NCI-H2107 treated with DMSO at 0.1 percent for 48 hours (cell line): ENCODE data around the gene PSD4.

Experiments used
- DNase-seq: peaks from one replicate; lab custom pipeline; 2025; ENCODE audit not compliant: unreplicated experiment; lab: John Stamatoyannopoulos, UW

The PSD4 gene

GRCh38 chr2:113173542-113174375, at the start of gene PSD4:
TSS of gene PSD4 (plus strand) at chr2:113173971. CDS start at chr2:113182457, 8,486 bp downstream.
- no peak for DNase-seq

DNA sequence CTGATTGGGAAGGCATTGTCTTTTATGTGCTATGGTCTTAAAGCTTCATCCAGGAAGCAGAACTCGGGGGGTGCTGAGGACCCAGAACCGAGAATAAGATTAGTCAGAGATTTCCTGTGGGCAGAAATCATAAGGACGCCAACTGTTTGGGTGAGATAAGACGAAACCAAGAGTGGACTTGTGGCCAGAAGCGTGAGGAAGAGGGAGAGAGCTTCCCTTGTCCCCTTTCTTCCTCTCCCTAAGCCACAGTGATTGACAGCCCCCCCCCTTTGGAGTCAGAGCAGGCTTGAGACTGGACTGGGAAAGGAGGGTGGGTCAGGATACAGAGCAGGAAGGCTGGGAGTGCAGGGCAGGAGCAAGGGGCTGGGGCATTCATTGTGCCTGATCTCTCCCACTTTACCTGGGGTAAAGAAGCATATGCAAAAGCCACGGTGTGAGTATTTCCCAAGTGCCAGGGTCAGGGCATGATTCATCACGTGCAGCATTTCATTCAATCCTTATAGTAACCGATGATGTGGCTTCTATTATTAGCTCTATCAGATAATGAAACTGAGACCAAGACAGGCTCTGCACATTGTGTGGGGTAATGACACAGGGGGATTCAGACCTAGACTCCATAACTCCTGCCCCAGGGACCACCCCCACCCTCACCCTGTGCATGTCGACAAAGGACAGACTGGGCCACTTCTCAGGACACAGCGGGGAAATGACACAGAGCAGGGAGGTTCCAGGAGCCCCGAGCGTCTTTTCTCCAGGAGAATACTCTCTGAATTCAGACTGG, 49.4 kb upstream of the PSD4 start:
- no peak for DNase-seq

- DNase-seq: no peak
Observed at GRCh38 chr2:113124984-113125855, 48.6 kb upstream of the PSD4 start.

- no peak for DNase-seq
Observed at GRCh38 chr2:113126845-113127645, 46.7 kb upstream of the PSD4 start, which contains the start of gene IL1RN. TSS of gene IL1RN (plus strand) at chr2:113127598. CDS start at chr2:113127625, 27 bp downstream.

DNA sequence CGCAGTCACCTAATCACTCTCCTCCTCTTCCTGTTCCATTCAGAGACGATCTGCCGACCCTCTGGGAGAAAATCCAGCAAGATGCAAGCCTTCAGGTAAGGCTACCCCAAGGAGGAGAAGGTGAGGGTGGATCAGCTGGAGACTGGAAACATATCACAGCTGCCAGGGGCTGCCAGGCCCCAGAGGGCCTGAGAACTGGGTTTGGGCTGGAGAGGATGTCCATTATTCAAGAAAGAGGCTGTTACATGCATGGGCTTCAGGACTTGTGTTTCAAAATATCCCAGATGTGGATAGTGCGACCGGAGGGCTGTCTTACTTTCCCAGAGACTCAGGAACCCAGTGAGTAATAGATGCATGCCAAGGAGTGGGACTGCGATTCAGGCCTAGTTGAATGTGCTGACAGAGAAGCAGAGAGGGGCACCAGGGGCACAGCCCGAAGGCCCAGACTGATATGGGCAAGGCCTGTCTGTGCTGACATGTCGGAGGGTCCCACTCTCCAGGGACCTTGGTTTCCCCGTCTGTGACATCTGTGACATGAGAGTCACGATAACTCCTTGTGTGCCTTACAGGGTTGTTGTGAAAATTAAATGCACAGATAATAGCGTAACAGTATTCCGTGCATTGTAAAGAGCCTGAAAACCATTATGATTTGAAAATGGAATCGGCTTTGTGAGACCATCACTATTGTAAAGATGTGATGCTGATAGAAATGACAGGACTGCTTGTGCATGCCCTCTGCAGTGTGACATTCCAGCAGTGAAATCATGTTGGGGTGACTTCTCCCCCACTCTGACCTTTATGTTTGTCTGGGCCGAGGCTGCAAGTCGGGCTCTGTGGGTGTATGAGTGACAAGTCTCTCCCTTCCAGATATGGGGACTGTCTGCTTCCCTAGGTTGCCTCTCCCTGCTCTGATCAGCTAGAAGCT, 45.9 kb upstream of the PSD4 start:
- no peak for DNase-seq

DNA sequence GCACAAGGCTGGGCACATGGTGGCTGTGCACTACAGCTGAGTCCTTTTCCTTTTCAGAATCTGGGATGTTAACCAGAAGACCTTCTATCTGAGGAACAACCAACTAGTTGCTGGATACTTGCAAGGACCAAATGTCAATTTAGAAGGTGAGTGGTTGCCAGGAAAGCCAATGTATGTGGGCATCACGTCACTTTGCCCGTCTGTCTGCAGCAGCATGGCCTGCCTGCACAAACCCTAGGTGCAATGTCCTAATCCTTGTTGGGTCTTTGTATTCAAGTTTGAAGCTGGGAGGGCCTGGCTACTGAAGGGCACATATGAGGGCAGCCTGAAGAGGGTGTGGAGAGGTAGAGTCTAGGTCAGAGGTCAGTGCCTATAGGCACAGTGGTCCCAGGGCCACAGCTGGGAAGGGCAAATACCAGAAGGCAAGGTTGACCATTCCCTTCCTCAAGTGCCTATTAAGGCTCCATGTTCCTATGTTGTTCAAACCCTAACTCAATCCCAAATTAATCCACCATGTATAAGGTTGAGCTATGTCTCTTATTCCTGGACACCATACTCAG, 44.2 kb upstream of the PSD4 start:
- DNase-seq: no peak

DNA sequence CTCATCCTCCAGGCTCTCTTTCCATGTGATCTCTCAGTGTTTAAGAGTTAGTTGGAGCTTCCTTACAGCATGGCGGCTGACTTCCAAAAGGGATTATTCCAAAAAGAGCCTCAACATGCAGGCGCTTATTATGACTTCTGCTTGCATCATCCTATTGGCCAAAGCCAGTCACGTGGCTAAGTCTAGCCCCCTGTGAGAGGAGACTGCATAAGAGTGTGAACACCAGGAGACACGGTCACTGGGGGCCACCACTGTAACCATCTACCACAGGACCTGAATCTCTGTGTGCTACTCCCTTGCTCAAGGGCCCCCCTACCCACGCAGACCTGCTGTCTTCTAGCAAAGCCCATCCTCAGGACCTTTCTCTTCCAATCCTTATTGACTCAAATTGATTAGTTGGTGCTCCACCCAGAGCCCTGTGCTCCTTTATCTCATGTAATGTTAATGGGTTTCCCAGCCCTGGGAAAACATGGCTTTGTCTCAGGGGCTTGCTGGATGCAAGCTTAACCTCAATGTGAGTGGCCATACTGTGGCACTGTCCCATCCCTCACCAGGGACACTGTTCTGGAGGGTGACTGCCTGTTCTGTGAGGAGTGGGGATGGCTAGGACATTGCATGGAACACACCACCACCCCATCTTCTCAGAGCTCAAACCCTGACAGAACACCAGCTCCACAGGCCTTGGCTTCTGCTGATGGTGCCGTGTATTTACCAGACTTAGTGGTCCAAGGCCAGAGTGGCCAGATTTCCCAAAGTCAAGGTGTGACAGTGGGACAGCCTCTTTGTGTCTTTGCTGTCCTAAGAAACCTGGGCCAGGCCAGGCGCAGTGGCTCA, 42.2 kb upstream of the PSD4 start:
- no peak for DNase-seq

- DNase-seq: no peak
Observed at GRCh38 chr2:113132414-113133021, 41.3 kb upstream of the PSD4 start.

DNA sequence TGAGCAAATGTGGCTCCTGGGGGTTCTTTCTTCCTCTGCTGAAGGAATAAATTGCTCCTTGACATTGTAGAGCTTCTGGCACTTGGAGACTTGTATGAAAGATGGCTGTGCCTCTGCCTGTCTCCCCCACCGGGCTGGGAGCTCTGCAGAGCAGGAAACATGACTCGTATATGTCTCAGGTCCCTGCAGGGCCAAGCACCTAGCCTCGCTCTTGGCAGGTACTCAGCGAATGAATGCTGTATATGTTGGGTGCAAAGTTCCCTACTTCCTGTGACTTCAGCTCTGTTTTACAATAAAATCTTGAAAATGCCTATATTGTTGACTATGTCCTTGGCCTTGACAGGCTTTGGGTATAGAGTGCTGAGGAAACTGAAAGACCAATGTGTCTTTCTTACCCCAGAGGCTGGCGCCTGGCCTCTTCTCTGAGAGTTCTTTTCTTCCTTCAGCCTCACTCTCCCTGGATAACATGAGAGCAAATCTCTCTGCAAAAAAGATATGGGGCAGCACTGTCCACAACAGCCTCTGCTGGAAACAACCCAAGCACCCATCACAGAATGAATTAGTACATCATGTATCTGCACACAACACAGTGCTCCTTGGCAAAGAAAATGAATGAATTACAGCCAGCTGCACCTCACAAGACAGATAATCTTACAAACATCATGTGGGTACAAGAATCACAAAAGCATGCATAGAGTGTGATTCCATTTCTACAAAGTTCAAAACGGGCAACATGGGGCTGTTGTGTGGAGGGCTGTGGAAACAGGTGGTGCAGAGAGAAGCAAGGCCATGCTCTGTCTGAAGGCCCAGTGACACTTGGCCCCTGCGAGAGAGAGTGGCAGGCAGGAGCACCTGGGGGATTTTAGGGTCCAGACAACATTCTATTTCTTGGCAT, 39.8 kb upstream of the PSD4 start:
- no peak for DNase-seq

DNA sequence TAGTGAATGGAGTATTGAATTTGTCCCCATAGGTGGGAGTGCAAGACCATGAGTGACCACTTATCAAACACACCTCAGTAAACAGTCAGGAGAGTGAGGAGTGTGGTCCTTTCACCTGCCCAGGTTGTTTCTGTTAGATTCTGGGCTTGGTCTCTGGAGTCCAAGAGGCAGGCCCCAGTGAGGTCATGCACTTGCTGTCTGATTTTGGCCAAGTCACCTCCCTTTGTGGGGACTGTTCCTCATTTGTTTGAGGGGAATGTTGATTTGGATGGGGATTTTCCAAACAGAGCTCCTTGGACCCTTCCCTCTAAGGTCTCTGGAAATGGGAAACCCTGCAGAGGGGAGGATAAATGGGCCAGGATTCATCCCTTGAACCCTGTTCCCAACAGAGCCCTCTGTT, 39.1 kb upstream of the PSD4 start:
- DNase-seq: no peak

GRCh38 chr2:113135317-113135716, 38.5 kb upstream of the PSD4 start:
- DNase-seq: no peak

GRCh38 chr2:113136828-113137775, 36.7 kb upstream of the PSD4 start:
- no peak for DNase-seq

GRCh38 chr2:113137827-113138226, 35.9 kb upstream of the PSD4 start:
- DNase-seq: no peak

DNA sequence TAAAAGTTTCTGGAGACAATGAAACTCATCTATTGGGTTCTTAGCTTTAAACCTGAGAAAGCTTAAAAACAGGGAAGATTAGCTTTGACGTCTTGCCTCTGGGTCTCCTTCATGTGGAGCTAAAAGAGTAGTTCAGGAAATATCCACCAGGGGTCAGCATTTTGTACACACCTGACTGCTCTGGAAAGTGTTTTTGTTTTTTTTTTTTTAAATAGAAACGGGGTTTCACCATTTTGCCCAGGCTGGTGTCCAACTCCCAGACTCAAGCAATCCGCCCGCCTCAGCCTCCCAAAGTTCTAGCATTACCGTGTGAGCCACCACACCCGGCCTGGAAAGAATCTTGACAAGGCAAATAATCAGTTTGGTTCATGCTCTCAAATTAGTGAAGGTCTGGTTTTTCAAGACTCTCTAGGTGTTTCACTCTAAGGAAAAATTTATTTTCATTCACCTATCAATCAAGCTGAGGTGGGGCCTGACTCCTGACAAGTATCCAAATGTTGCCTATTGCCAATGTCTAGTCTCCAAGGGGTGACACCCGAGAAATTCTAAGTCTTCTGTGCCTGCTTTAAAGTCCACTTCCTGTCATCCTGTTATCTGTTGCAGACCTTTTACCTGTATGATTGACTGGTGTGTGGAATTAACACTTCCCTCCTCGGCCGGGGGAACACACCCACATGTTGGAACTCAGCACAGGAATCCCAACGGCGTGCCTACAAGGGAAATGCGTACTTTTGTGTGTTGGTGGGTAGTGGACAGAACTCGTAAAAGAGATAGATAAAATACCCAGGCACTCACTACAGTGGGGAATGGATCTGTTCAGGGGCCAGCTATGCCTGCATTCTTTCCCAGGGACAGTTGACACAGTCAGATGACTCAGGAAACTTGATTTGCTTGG, 35.1 kb upstream of the PSD4 start:
- DNase-seq: peak; percentile 17

DNA sequence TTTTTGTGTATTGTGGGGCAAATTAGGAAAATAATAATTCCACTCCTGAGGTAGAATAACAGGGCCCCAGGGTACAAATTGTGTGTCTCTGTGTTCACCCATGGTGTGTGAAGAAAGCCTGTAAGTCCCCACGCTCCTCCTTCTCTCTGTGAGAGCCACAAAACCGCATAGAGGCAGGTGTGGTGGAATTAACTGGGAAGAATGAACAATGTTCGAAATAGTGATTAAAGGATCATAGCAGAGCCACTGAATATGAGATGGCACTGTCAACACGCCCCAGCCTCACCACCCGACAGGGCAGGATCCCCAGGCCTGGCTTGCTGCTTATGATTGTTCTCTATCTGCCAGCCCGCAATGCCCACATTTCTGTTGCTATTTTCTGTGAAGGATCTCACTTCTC, 32.3 kb upstream of the PSD4 start:
- no peak for DNase-seq
